Muscle of arm (tissue), 12 donors: ENCODE results near the gene SRRM2. TPM values are rescaled to one million over a fixed set of nuclear protein-coding genes. Genes with fewer than 3 reads are reported as not detected.

Experiments used
- DNase-seq: peaks from one replicate; pipeline ENCODE4 v3.0.0-alpha.2; 2013
- polyA plus RNA-seq, 12 donors: library from polyadenylated mRNA; unstranded; fragments of 120-200 nt; gene quantifications; one replicate each; pipeline ENCODE4 v1.2.1, GENCODE V29; 2013; ENCODE audit not compliant: insufficient read length in 12 of 12

Gene SRRM2
- polyA plus RNA-seq, 12 donors = 311 to 1,481 (median 496) TPM

DNA sequence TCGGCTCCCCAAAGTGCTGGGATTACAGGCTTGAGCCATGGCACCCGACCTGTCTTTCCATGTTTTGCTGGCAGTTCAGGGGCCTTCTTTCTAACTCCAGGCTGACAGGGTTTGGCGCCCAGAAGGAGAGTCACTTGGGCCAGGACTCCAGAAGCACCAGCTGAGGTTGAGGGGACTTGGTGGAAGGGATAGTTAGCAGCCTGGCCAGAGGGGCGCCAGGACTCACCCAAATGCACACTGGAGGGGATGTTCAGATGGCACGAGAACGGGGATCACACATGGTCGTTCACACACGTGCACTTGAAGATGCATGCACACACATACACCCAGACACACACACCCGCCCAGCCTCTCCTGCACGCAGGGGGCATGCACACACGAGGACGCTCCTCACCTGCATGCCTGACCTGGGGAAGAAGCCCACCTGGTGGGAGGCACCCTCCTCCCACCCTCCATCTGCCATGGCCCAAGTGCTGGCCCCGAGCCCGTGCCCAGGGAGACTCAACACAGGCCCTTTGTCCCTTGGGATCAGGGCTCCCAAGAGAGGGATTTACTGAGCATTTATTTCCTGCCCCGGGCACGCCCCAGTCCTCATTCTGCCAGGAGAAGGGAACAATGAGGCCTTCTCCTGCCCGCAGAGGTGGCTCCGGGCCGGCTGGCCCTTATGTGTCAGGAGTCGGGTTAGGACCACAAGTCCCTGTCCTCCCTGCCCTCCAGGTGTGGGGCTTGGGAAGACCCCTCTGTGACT lies 62.3 kb downstream of the SRRM2 start:
- no peak for DNase-seq

DNA sequence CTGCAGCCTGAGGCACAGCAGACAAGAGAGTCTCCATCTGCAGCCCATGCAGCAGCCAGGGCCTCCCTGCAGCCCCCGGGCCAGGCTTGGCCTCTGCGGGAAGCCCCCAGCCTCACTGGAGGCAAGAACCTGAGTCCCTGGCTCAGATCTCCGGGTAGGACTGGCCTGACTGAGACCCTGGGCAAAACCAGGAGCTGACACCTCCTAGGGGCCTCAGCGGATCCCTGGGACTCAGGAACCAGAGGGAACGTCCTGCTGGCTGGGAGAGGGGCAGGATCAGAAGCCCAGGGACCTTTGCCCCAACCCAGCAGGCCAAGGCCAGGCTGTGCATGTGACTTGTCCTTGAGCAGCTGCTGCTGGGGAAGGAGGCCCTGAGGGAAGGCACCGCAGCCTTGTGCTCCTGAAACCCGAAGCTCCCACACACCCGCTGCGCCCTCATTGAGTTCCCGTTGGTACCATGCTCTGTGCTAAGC lies 62.9 kb downstream of the SRRM2 start:
- no peak for DNase-seq

DNA sequence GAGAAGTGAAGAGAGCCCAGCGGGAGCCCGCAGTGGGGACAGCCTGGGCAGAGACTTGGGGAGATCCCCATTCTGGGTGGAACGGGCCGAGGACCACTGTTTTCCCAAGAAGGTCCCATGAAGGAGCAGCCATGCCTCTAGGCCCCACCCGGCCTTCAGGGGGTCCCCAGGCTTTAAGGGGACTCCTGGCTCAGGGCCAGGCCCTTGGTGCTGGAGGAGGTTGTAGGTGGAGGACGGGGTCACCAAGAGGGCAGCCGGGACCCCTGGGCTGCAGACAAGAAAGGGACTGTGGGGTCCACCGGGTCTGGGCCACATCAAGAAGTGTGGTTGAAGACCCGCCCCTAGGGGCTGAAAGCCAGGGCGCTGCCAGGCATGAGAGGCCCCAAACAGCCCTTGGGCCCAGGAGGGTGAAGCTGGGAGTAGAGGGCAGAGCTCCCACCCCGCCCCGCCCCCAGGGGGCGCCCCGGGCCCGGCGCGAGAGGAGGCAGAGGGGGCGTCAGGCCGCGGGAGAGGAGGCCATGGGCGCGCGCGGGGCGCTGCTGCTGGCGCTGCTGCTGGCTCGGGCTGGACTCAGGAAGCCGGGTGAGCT lies 64.4 kb downstream of the SRRM2 start, which contains the start of gene PRSS21:
Gene PRSS21, plus strand, starts transcription at position 487 of the 589 bp plus-strand sequence. Its CDS starts 32 bp downstream, at position 519.
- no peak for DNase-seq

DNA sequence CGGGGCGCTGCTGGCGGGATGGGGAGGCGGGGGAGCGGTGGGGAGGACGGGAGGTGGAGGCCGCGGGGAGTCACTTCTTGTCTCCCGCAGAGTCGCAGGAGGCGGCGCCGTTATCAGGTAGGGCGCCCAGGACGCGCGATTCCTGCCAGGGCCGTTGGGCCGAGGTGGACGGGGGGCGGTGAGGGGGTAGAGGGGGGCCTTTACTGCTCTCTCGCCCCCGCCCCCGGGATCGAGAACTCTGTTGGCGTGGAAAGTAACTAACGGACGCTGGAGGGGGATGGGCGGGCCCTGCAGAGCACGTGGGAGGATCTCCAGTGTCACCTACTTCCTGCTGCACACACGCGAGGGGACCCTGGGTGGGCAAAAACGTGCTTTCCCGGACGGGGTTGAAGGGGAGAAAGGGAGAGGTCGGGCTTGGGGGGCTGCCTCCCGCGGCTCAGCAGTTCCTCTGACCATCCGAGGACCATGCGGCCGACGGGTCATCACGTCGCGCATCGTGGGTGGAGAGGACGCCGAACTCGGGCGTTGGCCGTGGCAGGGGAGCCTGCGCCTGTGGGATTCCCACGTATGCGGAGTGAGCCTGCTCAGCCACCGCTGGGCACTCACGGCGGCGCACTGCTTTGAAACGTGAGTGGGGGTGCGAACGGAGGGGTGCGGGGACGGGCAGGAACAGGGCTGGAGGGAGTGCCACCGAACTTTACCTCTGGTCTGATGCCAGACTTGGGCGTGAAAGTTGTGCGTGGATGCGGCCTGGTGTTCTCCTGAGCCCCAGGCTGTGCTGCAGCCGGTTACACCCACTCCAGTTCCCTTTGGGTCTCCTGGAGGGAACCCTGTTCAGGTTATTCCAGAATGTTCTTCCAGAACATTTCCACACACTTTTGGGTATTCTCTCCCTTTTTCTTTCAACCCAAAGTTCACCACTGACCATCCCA lies 65.2 kb downstream of the SRRM2 start:
- DNase-seq = no peak

DNA sequence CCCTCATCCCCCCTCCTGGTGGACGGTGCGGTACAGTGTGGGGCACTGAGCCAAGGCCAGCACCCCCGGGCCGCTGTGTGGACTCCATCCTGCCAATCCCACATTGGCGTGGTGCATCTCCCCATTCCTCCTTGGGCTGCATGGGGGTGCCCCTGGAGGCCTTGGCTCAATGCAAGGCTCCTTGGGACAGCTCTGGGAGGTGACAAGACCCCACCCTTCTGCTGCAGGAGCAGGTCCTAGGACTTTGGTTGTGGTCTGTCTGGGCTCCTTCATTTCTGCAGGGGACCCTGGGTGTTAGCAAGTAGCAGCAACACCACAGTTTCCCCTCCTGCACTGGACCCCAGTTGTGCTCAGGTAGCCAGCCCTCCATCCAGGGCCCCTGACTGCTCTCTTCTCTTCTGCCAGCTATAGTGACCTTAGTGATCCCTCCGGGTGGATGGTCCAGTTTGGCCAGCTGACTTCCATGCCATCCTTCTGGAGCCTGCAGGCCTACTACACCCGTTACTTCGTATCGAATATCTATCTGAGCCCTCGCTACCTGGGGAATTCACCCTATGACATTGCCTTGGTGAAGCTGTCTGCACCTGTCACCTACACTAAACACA lies 65.9 kb downstream of the SRRM2 start:
- no peak for DNase-seq

DNA sequence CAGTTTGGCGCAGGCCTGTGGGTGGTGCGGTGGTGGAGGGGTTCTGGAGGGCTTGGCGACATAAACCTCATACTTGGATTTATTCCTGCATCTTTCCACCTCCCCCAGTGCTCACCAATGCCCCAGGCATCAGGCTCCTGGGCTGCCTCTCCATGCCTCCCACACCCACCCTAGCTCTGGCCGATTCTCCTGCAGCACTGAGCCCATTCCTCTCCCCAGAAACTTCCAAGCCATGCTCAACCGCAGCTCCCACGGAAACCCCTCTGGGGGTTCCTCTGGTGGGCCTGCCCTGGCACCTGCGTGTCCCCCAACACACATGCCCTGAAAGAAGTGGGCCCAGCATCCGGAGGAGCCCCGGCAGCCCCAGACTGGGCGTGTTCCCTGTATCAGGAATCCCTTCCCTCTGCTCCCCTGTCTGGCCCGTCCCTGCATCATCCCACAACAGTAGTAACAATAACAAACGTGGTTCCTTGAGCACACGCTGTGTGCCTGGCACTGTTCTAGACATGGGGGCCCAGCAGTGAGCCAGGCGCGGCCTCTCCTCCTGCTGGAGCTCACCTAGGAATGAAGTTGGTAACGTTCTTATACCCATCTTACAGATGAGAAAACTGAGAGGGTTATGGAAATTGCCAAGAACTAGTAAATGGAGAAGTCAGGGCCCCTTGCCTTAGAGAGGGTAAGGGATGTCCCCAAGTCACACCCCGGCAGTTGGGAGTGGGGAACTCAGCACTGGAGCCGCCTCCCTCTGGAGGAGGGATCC lies 66.9 kb downstream of the SRRM2 start:
- DNase-seq = no peak

DNA sequence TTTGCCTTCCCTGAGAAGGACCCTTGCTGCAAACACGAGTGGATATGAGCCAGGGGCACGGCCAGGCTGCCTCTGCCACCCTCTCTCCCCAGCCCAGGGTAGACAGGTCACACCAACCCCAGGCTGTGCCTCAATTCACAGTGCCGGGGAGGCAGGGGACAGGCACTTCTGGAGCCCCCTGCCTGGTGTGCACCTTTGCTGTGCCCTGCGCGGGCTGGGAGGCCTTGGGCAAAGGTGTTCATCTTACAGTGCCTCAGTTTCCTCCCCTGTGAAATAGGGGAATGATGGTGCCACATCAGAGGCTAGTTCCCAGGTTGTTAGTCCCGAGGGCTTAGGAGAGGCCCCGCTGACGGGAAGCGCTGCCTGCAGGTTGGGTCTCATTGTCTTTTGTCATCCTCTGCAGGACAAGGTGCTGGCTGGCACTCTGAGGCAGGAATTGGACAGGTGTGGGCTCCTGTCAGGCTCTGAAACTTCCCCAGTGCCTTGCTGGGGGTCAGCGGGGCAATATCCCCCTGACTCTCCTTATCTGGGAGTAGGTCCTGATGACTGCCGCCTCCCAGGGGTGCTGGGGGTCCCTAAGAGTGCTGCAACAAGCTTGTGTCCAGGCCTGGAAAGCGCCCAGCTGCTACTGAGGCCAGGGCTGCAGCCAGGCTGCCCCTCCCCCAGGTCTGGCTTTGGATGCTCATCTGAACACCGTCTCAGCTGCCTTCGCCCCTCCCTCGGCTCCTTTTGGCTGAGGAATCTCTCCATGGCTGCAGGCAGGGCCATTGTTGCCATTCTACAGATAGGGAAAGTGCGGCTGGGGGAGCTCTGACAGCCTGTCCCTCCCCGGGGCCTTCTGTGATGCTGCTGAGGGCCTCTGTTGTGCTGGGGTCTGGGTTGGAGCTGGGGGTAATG lies 67.7 kb downstream of the SRRM2 start:
- no peak for DNase-seq

Other genes starting within 250 kb of the SRRM2 start
- gene ATP6V0C, start 238.7 kb upstream of the SRRM2 start, polyA plus RNA-seq = 100 to 1,000 TPM in 3 of 12 donors, 10 to 100 TPM in 8, not detected in 1; 57.8 to 244 (median 85.7) TPM
- 10 to 100 TPM in 5 of 12 donors, 1 to 10 TPM in 6, not detected in 1; 8.2 to 58.4 (median 9.6) TPM for gene AMDHD2, start 232.3 kb upstream of the SRRM2 start, polyA plus RNA-seq
- 1 to 10 TPM in 9 of 12 donors, not detected in 3; 1.4 to 3.2 (median 1.9) TPM for gene CEMP1, start 221.2 kb upstream of the SRRM2 start, polyA plus RNA-seq
- 10 to 100 TPM in 11 of 12 donors, not detected in 1; 26.4 to 50.8 (median 32.8) TPM for gene PDPK1, start 214.6 kb upstream of the SRRM2 start, polyA plus RNA-seq
- gene KCTD5, start 70.1 kb upstream of the SRRM2 start, polyA plus RNA-seq = 10 to 100 TPM in 11 of 12 donors, not detected in 1; 18.0 to 26.1 (median 21.0) TPM
- gene PRSS27, start 32.4 kb upstream of the SRRM2 start, polyA plus RNA-seq = 1 to 10 TPM in 7 of 12 donors, under 1 TPM in 3, not detected in 2; 0.87 to 1.8 (median 1.2) TPM
- gene ELOB, start 24.6 kb downstream of the SRRM2 start, polyA plus RNA-seq = 100 to 1,000 TPM in 10 of 12 donors, 10 to 100 TPM in 1, not detected in 1; 77.3 to 189 (median 135) TPM
- gene PRSS33, start 34.9 kb downstream of the SRRM2 start, polyA plus RNA-seq = not detected
- gene PRSS41, start 45.8 kb downstream of the SRRM2 start, polyA plus RNA-seq = not detected
- under 1 TPM in 3 of 12 donors, not detected in 9; 0.18 to 0.46 (median 0.19) TPM for gene PRSS21, start 64.6 kb downstream of the SRRM2 start, polyA plus RNA-seq
- gene ZG16B, start 77.7 kb downstream of the SRRM2 start, polyA plus RNA-seq = under 1 TPM in 7 of 12 donors, not detected in 5; 0.23 to 0.97 (median 0.37) TPM
- gene PRSS22, start 105.5 kb downstream of the SRRM2 start, polyA plus RNA-seq = 1 to 10 TPM in 2 of 12 donors, under 1 TPM in 2, not detected in 8; 0.13 to 2.1 (median 1.3) TPM
- gene FLYWCH2, start 130.6 kb downstream of the SRRM2 start, polyA plus RNA-seq = 10 to 100 TPM in 11 of 12 donors, not detected in 1; 11.6 to 40.5 (median 15.6) TPM
- 10 to 100 TPM in 11 of 12 donors, not detected in 1; 11.7 to 27.5 (median 18.3) TPM for gene FLYWCH1, start 159.3 kb downstream of the SRRM2 start, polyA plus RNA-seq
- 10 to 100 TPM in 2 of 12 donors, 1 to 10 TPM in 9, not detected in 1; 2.6 to 37.4 (median 5.2) TPM for gene KREMEN2, start 211.6 kb downstream of the SRRM2 start, polyA plus RNA-seq
- gene PAQR4, start 216.7 kb downstream of the SRRM2 start, polyA plus RNA-seq = 10 to 100 TPM in 2 of 12 donors, 1 to 10 TPM in 9, not detected in 1; 4.8 to 16.7 (median 6.4) TPM
- 10 to 100 TPM in 7 of 12 donors, 1 to 10 TPM in 4, not detected in 1; 7.3 to 22.6 (median 11.2) TPM for gene PKMYT1, start 227.8 kb downstream of the SRRM2 start, polyA plus RNA-seq